Measurements from ENCODE around the gene BLTP2. TPM values are rescaled to one million over a fixed set of nuclear protein-coding genes. Genes with fewer than 3 reads are reported as not detected.
"Not testable (repeated sequence)": the region's sequence is repeated elsewhere in the genome, so short reads cannot be mapped to it uniquely, and the experiment has no call there.

Gene BLTP2
- polyA plus RNA-seq, 3 donors, result 46.8 to 69.2 (median 53.2) TPM

DNA sequence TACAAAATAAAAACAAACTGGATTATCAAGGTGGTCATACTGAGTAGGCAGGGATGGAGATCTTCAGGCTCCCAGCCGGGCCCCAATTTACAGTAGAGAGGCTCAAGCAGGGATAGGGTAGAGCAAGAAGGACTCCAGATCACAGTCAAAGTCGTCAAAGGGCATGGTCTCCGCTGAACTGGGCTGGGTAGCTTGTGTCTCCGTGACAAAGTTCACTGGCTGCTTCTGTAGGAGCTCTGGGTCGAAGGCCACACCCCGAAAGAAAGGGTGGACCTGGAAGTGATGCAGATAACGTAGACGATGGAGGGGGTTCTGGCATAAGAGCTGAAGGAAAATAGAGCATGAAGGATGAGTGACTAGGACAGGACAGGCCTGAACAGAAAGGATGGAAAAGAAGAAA is 34.6 kb downstream of the BLTP2 start:
- no peak overlapping the region for H3K4me2 ChIP-seq (replicated peaks; ENCODE audit: extremely low read depth, low read length, poor library complexity, severe bottlenecking)
- Mint-ChIP-seq H3K36me3 (peaks cover 56 to 72% of the 10 kb centered on the region in 2 donors), H3K27me3 (ENCODE audit: low read depth in 3 of 3) (no peaks in the 10 kb centered on the region), H3K4me1 (no peaks in the 10 kb centered on the region), H3K9me3 (no peaks in the 10 kb centered on the region), H3K4me3 (no peak overlapping the region), H3K27ac (peak overlapping the region in 3 of 7 donors; percentile 6 to 48 (median 43))
- H3K9ac ChIP-seq (ENCODE audit: insufficient read depth, low read length, poor library complexity, severe bottlenecking), result no peak overlapping the region
- H3K4me3 ChIP-seq (replicated peaks in 1 of 3; ENCODE audit: low read depth in 2 of 3, low read length in 3 of 3), result no peak overlapping the region
- intact Hi-C loops (cut with micrococcal nuclease), result no loop called here
- peaks cover 56 to 81% of the 10 kb centered on the region in 2 donors for H3K36me3 ChIP-seq (replicated peaks in 1 of 2; ENCODE audit: control insufficient read depth in 1 of 2, insufficient read depth in 2 of 2, low read length in 2 of 2)
- no peaks in the 10 kb centered on the region for H3K9me3 ChIP-seq (replicated peaks in 1 of 2; ENCODE audit: control insufficient read depth in 1 of 2, insufficient read depth in 1 of 2, low read length in 2 of 2)
- H4K20me1 ChIP-seq (ENCODE audit: insufficient read depth, low read length), result peaks cover 22% of the 10 kb centered on the region
- no peaks in the 10 kb centered on the region for H3K4me1 ChIP-seq (ENCODE audit: control insufficient read depth in 1 of 2, insufficient read depth in 2 of 2, low read length in 2 of 2)
- H3K27me3 ChIP-seq (ENCODE audit: control insufficient read depth in 2 of 2, insufficient read depth in 2 of 2, low read length in 2 of 2), result no peaks in the 10 kb centered on the region
- peak overlapping the region in 1 of 2 donors; percentile 26 for H3K27ac ChIP-seq (ENCODE audit: low read depth in 1 of 2, low read length in 2 of 2)
- H3K79me2 ChIP-seq (ENCODE audit: insufficient read depth, low read length), result no peaks in the 10 kb centered on the region
- WGBS (ENCODE audit: insufficient coverage), result 91% methylated on average over 7 of the region's 8 CpGs
- no peak overlapping the region for H2AFZ ChIP-seq (ENCODE audit: insufficient read depth, low read depth, low read length, poor library complexity, severe bottlenecking)
- DNase-seq, result no peak
- TF ChIP-seq, protein P1, sequence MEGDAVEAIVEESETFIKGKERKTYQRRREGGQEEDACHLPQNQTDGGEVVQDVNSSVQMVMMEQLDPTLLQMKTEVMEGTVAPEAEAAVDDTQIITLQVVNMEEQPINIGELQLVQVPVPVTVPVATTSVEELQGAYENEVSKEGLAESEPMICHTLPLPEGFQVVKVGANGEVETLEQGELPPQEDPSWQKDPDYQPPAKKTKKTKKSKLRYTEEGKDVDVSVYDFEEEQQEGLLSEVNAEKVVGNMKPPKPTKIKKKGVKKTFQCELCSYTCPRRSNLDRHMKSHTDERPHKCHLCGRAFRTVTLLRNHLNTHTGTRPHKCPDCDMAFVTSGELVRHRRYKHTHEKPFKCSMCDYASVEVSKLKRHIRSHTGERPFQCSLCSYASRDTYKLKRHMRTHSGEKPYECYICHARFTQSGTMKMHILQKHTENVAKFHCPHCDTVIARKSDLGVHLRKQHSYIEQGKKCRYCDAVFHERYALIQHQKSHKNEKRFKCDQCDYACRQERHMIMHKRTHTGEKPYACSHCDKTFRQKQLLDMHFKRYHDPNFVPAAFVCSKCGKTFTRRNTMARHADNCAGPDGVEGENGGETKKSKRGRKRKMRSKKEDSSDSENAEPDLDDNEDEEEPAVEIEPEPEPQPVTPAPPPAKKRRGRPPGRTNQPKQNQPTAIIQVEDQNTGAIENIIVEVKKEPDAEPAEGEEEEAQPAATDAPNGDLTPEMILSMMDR (IDR thresholded peaks at IDR 0.05), result no peak

DNA sequence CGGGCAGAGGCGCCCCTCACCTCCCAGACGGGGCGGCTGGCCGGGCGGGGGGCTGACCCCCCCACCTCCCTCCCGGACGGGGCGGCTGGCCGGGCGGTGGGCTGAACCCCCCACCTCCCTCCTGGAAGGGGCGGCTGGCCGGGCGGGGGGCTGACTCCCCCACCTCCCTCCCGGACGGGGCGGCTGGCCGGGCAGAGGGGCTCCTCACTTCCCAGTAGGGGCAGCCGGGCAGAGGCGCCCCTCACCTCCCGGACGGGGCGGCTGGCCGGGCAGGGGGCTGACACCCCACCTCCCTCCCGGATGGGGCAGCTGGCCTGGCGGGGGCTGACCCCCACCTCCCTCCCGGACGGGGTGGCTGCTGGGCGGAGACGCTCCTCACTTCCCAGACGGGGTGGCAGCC is 40.9 kb downstream of the BLTP2 start:
- H3K27me3 ChIP-seq (ENCODE audit: control insufficient read depth in 2 of 2, insufficient read depth in 2 of 2, low read length in 2 of 2); H3K9me3 ChIP-seq (replicated peaks in 1 of 2; ENCODE audit: control insufficient read depth in 1 of 2, insufficient read depth in 1 of 2, low read length in 2 of 2); H3K79me2 ChIP-seq (ENCODE audit: insufficient read depth, low read length); DNase-seq; H4K20me1 ChIP-seq (ENCODE audit: insufficient read depth, low read length); H3K4me1 Mint-ChIP-seq; H3K4me3 ChIP-seq (replicated peaks in 1 of 3; ENCODE audit: low read depth in 2 of 3, low read length in 3 of 3); H3K27ac Mint-ChIP-seq; H3K4me3 Mint-ChIP-seq; H3K9ac ChIP-seq (ENCODE audit: insufficient read depth, low read length, poor library complexity, severe bottlenecking); H3K4me1 ChIP-seq (ENCODE audit: control insufficient read depth in 1 of 2, insufficient read depth in 2 of 2, low read length in 2 of 2); H2AFZ ChIP-seq (ENCODE audit: insufficient read depth, low read depth, low read length, poor library complexity, severe bottlenecking); H3K27me3 Mint-ChIP-seq (ENCODE audit: low read depth in 3 of 3); intact Hi-C loops (cut with micrococcal nuclease); H3K4me2 ChIP-seq (replicated peaks; ENCODE audit: extremely low read depth, low read length, poor library complexity, severe bottlenecking); H3K27ac ChIP-seq (ENCODE audit: low read depth in 1 of 2, low read length in 2 of 2); H3K9me3 Mint-ChIP-seq: not testable (repeated sequence)
- H3K36me3 Mint-ChIP-seq, result peaks cover 15 to 25% of the 10 kb centered on the region in 2 donors
- peaks cover 11 to 18% of the 10 kb centered on the region in 2 donors for H3K36me3 ChIP-seq (replicated peaks in 1 of 2; ENCODE audit: control insufficient read depth in 1 of 2, insufficient read depth in 2 of 2, low read length in 2 of 2)
- no CpG with 5 or more reads among the region's 31 CpGs for WGBS (ENCODE audit: insufficient coverage)
